Dedifferentiated amniotic fluid mesenchymal stem cell (primary cell): Measurements from ENCODE around the gene CALCOCO2.

Source experiments
- DNase-seq: peaks from one replicate; pipeline ENCODE4 v3.0.0-alpha.2; 2016; ENCODE audit errors: extremely low spot score

The CALCOCO2 gene

DNA sequence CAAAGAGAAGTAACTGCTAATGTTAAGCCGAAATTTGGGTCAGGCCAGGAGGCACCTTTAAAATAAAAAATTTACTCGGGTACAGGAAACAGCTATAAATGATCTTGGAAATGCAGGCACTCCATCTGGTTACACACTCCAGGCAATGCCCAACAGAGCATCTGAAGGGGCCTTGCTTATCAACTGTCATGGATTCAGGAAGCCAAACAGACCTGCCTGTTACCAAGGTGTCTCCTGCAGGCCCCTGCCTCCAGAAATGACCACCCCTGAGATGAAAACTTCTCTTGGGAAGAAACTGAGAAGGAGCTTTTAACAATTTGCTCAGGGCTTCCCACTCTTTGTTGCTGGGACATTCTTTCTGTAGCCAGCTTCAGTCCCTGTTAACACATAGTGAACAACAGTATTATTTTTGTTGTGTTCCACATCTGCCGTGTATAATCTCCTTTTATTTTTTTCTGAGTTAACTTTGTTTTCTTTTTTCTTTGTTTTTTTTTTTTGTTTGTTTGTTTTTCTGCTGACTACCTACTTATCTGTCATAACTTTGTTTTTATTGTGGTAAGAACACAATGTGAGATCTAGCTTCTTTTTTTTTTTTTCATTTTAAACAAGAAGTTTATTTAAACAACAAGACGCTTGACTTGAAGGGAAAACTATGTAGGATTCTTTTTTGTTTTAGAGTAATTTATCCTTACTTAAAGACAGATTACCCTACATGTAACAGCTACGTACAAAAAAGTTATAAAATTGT is 43.0 kb downstream of the CALCOCO2 start:
- DNase-seq: no peak

DNA sequence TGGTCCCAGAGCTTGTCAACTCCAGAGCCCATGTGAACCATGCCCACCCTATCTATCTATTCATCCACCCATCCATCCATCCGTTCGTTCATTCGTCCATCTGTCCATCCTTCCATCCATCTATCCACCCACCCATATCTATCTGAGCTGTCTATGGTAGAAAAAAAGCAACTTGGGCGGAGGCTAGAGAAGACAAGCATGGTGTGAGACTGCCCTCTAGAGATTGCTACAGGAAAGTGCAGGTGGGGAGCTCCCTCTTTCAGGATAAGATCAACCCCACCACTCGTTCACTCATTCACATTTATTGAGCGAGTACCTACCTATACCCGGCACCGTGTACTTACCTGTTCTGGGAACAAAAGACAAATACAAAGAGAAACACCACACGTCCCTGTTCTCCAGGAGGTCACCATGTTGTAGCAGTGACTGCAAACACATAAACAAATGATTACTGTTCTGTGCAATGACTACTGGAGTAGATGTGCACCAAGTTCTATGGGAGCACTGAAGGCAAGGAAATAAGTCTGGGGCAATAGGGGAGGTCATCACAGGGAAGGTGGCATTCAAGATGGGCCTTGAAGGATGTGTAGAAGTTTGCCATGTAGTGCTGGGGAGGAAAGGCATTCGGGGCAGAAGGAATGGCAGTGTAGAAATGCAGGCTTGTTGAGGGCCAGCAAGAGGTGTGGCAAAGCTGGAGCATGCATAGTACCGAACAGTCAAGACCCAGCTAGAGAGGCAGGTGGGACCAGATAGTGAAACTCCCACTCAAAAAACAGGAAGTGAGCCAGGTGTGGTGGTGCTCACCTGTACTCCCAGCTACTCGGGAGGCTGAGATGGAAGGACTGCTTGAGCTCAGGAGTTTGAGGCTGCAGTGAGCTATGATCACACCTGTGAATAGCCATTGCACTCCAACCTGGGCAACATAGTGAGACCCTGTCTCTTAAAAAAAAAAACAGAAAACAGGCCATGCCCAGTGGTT is 48.4 kb downstream of the CALCOCO2 start:
- DNase-seq: peak; percentile 55

GRCh38 chr17:48882272-48882671 is 51.4 kb downstream of the CALCOCO2 start:
- DNase-seq: no peak

DNA sequence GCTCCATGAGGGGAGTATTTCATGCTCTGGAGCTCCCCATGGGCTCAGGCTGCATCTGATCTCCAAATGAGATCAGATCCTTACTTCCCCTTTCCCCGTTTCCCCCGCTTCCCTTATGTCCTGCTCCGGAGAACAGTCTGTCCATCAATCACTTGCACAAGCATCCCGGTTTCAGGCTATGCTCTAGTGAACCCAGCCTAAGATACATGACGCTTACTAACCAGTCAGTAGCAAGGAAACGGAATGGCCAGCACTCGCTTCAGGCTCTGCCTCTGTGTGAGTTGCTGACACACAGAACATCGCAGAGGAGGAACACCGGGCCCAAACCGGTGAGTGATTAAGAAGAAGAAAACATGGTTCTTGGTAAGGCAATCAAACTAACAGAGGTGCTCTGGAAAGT is 52.3 kb downstream of the CALCOCO2 start:
- no peak for DNase-seq

GRCh38 chr17:48890086-48890485 is 59.3 kb downstream of the CALCOCO2 start:
- DNase-seq: no peak

DNA sequence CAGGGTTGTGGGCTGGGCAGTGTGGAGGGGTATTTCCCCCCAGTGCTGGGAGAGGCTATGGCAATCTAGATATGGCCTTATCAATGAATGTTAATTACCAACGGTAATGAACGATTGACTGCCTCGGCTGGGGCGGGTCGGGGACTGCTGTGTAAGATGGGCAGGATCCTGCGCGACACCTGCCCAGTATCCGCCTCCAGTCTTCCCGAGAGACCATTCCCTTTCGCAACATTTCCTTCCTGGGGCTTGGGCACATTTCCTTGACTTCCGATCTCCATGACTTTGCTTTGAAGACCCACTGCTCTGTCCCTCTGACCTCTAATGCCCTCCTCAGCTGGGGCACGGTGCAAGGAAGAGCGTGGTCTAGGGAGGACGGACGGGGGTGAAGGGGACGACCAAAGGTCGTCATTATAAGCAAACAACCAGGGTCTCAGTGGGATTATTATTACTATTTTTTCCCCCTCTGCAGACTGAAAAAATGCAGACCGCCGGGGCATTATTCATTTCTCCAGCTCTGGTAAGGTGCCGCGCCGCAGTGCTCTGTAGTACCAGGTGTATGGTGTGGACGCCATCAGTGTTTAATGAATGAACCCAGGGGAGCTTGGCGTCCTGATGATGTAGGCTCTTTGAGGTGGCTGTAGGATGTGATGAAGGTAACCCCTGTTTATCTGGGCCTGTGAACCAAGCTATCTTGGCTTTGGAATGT is 62.3 kb downstream of the CALCOCO2 start:
- DNase-seq: no peak

DNA sequence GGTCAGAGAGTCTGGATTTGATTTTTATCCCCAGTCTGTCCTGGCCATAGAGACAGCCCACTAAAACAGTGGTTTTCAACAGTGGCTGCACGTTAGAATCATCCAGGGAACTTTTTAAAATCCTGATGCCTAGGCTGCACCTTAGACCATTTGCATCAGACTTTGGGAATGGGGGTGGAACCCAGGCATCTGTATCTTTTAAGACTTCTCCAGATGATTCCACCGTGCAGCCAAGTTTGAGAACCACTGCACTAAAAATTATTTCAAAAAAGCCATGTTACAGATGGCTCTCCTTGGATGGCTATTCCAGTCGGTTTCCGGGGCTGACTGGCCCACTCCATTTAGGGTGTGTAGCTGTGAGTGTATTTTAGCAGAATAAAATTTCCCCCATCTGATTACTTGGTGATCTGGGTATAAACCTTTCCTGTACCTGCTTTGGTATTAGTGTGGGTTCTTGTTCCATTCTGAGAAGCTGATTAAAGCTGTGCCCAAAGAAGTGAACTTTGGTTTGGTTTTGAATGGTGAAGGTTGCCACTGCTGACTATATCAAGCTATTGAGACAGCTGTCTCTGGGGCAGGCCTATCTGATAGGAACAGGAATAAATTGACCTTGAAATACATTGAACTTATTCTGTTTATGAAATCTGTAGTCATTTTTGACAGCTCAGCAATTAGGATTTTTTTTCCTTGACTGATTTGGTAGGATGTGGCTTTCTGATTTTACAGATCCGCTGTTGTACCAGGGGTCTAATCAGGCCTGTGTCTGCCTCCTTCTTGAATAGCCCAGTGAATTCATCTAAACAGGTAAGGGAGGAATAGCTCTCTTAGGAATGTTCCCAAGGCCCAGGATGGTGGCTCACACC is 63.0 kb downstream of the CALCOCO2 start:
- DNase-seq: no peak

- no peak for DNase-seq
Observed at GRCh38 chr17:48894886-48895285, 64.1 kb downstream of the CALCOCO2 start.

DNA sequence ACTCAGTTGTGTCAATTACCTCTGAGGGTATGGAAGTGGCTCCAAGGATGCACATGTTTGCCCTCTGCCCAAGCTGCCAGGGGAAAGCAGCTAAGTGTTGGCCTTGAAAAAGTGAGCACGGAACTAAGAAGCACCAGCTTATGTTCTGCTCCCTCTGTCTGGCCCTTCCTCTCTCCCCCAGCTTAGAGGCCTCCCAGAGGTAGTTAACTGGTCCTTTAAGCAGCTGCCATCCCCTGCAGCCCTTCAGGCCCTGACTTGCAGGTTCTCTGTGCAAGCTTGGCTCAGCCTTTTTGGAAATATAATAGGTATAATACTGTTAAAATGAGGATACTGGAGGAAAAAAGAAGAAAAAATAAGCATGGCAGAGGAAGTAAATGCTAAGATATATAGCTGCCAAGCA is 70.4 kb downstream of the CALCOCO2 start:
- no peak for DNase-seq

- DNase-seq: no peak
Observed at GRCh38 chr17:48903401-48903800, 72.6 kb downstream of the CALCOCO2 start.

GRCh38 chr17:48904428-48904827 is 73.6 kb downstream of the CALCOCO2 start:
- no peak for DNase-seq

DNA sequence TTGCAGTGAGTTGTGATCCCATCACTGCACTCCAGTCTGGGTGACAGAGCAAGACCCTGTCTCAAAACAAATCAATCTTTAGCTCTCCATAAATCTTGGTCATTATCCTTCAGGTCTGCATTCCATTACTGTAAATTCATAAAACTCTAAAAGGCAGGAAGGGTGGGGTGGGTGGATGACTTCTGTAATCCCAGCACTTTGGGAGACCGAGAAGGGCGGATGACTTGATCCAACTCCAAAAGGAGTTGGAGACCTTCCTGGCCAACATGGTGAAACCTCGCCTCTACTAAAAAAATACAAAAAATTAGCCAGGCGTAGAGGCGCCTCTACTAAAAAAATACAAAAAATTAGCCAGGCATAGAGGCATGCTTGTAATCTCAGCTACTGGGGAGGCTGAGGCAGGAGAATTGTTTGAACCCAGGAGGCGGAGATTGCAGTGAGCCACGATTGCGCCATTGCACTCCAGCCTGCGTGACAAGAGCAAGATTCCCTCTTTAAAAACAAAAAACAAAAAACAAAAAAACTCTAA is 75.2 kb downstream of the CALCOCO2 start:
- no peak for DNase-seq

- DNase-seq: peak; percentile 54
Observed at GRCh38 chr17:48907713-48908046, 76.8 kb downstream of the CALCOCO2 start.

GRCh38 chr17:48908047-48908843 is 77.4 kb downstream of the CALCOCO2 start, which contains the start of gene UBE2Z:
Gene UBE2Z, plus strand, starts transcription at chr17:48908407. Its CDS starts 97 bp downstream, at chr17:48908504.
- peak; percentile 86 for DNase-seq

- peak; percentile 70 for DNase-seq
Observed at GRCh38 chr17:48908853-48909394, 78.1 kb downstream of the CALCOCO2 start.

GRCh38 chr17:48909783-48910182 is 78.9 kb downstream of the CALCOCO2 start:
- no peak for DNase-seq

GRCh38 chr17:48910370-48910769 is 79.5 kb downstream of the CALCOCO2 start:
- DNase-seq: no peak

DNA sequence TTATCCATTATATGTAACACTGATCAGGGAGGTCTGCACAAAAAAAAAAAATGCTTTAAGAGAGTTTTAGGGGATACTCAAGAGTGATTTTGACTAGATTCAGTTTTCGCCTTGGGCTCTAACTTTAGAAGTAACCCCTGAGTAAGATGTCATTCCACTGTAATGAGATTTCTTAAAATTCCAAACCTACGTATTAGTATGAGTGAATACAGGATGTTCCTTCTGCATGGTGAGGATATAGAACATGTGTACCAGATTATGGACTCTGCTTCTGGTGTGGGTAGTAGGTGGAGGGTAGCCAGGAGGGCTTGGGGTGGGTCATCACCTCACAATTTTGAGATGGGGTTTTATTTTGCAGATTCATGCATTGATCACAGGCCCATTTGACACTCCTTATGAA is 81.6 kb downstream of the CALCOCO2 start:
- DNase-seq: no peak
